Endometrial microvascular endothelial cells (primary cell): ENCODE measurements around the gene ARHGEF11. TPM values are rescaled to one million over a fixed set of nuclear protein-coding genes. Genes with fewer than 3 reads are reported as not detected.
"Not testable (repeated sequence)": the region's sequence is repeated elsewhere in the genome, so short reads cannot be mapped to it uniquely, and the experiment has no call there.

ENCODE experiments used
- in situ Hi-C: cut with HindIII; loops from 2 replicates; pipeline ENCODE4 v1.10.0; 2017; ENCODE audit warnings: low sequenced_read_pairs, low pct_unique_long_range_greater_than_20kb; ENCODE audit errors: inconsistent ontology term
- total RNA-seq: library from RNA; depleted of rRNA; stranded (reverse); fragments of >200 nt; gene quantifications from one replicate; pipeline ENCODE4 v1.2.3, GENCODE V29; 2015; ENCODE audit errors: inconsistent ontology term

ARHGEF11 gene
- total RNA-seq, 1 donor from 2014 or later: 13.2 TPM

DNA sequence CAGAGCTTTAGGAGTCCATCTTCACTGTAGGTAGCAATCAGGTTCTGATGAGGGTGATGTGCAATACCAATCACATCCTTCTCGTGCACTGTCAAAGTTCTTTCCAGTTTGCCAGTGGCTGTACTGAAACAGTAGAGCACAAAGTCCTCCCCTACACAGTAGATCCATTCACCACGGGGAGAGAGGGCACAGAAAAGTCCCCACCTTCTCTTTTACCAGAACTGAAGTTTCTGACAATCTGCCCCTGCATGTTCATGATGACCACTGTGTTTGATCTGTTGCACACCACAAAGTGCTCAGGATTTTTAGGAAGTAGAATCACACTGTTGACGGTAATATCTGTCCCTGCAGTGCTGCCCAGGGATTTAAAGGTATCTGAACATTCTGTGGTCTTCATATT is 13.7 kb upstream of the ARHGEF11 start:
- in situ Hi-C loops: not testable (repeated sequence)

DNA sequence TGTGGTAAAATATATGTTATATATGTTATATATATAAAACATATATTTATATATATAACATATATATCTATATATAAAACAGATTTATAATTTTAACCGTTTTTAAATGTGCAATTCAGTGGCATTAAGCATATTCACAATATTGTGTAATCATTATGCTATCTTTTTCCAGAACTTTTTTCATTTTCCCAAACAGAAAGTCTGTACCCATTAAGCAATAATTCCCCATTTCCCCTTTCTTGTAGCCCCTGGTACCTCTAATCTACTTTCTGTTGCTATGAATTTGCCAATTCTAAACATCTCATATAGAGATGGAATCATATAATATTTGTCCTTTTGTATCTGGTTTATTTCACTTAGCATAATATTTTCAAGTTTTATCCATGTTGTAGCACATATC is 10.7 kb upstream of the ARHGEF11 start:
- in situ Hi-C loops: no loop called here

DNA sequence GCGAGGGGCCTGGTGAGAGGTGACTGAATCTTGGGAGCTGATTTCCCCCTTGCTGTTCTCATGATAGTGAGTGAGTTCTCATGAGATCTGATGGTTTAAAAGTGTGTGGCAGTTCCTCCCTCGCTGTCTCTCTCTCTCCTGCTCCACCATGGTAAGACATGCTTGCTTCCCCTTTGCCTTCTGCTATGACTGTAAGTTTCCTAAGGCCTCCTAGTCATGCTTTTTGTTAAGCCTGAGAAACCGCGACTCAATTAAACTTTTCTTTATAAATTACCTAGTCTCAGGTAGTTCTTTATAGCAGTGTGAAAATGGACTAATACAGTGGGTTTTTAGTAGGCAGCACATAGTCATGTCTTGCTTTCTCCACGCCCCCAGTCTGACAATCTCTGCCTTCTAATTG is 10.2 kb upstream of the ARHGEF11 start:
- in situ Hi-C loops: not testable (repeated sequence)

DNA sequence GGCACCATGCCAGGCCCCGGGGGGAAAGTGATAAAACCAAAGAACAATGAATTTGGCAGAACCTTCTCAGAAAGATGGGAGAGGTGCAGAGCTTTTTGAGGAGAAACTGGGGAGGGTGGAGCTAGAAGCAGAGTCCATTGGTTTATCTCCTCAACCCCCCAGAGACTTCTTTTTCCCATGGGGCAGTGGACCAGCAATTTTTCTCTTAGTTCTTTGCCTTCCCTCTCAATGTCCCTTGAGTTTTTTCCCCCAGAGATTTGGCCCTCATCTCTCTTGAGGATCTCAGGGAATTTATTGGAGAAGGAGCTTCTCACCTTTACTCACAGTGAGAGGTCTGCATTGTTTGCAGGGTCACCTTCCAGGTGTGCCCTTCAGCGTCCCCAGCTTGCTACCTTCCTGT is 5.3 kb upstream of the ARHGEF11 start:
- in situ Hi-C loops: no loop called here

DNA sequence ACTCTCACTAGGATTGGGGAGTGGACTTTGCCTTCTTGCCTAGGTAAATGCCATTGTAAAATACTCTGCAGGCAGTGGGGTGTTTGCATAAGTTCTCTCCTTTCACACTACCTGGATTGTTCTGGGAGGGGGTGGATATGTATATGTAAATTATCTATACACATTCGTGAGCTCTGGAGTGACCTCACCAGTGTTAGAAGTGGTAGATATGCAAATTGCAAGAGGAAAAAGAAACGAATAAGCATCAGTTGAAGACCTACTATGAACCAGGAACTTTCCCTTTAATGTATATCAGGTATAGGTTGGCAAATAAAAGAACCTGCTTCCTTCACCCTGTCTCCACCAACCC is 1.5 kb upstream of the ARHGEF11 start:
- in situ Hi-C loops: no loop called here

DNA sequence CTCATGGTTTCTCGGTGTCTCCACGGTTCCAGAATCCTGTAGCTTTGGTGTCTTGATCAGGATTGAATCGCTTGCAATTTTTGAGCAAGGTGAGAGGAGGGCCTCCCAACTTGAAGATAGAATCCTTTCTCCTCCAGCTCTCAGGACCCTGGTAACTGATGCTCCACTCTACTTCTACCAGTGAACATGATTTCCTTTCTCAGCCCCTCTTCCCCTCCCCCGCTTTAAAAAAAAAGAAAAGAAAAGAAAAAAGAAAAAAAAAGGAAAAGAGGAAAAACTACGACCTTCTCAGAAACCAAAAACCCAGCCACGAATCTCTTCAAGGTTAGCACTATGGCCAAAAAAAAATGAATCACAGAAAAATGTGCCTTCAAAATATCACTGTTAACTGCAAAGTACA is 1.2 kb downstream of the ARHGEF11 start:
- in situ Hi-C loops: no loop called here

DNA sequence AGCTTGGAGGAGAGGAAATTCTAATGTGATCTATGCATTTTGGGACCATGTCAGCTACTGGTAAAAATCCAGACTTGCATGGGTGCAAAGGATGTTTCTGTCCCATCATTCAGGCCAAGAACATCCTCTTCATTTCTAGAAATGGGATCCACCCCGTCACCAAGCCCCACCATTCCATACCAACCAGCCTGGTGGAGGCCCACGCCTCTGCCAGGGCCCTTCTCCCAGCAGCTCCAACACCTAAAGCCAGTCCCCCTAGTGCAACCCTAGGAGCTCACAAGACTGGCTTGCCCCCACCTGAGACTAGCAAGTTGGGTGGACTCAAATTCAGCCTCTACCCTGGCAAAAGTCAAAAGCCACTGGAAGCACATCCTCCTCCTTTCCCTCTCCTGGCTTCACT is 1.9 kb downstream of the ARHGEF11 start:
- in situ Hi-C loops: no loop called here

DNA sequence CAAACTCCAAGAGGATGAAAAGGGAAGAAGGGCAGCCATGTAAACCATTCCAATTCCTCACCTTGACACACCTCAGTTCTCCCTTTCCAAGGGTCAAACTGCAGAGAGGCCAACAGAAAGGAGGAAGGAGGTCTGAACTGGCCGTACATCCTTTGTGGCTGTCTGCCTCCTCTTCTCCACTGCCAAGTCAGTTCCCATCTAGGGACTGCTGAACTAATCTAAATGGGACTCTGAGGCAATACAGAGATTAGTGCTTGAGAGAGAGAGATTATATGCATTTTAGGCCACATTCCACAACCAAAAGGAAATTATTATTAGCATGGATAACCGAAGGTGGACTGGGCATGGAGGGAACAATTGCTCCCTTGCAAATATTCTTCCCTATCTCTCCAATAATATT is 2.7 kb downstream of the ARHGEF11 start:
- in situ Hi-C loops: no loop called here

DNA sequence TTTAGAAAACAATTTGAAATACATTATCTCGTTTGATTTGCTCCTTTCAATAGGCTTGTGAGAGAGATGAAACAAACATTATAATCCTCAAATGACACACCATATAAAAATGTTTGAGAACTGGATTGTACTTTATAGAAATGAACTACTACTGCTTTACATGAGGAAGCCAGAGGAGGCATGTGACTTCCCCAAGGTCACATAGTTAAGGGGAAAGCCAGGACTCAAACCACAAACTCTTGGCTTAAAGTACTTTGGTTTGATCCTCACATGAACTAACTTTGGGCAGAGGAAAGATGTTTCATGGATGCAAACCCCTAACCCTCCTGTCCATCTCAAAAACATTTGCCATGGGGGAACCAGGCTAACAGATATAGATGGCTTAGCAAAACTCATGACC is 4.7 kb downstream of the ARHGEF11 start:
- in situ Hi-C loops: no loop called here

DNA sequence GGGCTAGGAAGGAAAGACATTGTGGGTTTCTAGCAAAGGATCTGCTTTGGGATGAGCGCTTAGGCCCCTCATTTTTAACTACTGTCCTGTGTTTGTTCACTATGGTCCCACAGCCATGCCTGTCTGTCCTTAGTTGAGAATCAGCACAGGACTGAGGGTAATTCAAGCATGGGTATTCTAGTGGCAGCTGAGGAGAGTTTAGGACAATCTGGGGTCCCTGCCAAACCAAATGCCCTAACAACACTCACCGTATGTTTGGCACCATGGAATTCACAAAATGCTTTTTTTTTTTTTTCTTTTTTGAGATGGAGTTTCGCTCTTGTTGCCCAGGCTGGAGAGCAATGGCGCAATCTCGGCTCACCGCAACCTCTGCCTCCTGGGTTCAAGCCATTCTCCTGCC is 10.4 kb downstream of the ARHGEF11 start:
- in situ Hi-C loops: no loop called here

DNA sequence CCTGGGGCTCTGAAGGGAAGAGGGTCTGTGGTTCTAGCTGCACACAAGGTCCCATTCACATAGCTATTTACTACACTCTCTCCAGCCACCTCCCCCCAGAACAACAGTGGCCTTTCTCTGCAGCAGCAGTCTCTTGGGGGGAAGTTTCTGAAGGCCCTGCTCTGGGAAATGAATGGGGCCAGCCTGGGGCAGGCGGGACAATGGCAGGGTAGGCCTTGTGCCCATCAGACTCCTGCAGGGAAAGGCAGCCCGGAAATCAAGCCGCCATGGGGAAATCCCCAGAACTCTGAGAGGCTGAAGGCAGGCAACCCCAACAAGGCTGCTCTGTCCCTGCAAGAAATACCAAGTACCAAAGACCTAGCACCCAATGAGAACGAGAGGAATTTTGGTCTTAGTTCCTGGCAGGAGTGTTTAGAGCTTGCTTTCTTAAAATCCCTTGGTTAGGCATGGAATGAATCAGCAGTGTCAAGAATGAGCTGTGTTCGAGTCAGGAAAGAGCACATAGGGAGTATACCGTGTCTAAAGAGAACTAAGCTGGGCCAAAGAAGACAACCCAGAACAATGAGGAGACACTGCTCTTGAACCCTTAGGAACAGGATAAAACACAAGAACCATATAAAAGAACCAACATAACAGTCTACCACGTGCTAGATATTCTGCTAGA is 11.3 kb downstream of the ARHGEF11 start:
- in situ Hi-C loops: no loop called here

DNA sequence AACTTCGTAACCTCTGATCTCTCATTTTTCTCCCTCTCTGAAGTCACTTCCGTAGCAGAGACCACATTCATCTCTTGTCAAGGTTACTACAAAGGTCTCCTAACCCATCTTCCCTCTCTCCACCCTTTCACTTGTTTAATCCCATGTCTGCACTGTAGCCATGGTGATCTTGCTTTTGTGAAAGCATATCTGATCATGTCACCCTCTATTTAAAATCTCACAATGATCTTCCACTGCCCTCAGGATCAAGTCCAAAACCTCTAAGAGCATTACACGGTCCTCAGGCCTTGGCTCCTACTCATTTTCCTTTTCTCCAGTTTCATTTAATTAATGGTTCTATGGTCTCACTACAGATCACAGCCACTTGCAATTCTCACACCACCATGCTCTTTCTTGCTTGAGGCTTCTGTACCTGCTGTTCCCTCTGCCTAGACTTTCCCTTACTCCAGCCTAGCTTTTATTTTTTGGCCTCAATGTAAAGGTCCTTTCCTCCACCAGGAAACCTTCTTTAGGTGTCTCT is 12.1 kb downstream of the ARHGEF11 start:
- in situ Hi-C loops: no loop called here

DNA sequence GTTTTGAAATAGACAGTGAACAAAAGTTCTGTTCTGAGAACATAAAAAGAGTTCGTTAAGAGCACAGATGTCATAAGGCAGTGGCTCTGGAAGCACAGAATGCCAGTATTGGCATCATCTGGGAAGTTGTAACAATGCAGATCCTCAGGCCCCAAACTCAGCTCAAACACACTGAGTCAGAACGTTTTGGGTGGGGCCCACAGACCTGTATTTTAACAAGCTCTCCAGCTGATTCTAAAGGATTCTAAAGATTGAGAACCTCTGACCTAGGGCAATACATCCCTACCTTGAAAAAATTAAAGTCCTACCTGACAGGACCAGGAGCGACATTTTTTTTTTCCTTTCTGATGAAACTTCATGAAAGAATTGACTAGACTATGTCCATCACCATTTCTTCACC is 13.2 kb downstream of the ARHGEF11 start:
- in situ Hi-C loops: no loop called here

DNA sequence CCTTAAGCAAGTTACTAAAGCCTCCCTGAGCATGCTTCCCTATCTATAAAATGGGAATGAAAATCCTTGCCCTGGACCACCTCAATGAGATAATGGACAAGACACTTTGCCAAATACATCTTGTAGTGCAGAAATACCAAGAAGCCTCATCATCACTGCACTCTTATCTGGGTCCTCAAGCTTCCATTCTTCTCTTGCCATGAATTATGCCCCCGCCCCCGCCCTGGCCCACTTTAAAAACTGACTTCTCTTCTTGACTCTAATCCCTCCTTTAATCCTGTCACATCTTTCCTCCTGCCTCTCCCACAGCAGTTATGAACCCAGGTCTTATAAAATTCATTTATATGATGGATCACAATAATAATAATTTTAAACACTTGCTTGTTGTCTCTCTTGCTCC is 14.8 kb downstream of the ARHGEF11 start:
- in situ Hi-C loops: no loop called here

DNA sequence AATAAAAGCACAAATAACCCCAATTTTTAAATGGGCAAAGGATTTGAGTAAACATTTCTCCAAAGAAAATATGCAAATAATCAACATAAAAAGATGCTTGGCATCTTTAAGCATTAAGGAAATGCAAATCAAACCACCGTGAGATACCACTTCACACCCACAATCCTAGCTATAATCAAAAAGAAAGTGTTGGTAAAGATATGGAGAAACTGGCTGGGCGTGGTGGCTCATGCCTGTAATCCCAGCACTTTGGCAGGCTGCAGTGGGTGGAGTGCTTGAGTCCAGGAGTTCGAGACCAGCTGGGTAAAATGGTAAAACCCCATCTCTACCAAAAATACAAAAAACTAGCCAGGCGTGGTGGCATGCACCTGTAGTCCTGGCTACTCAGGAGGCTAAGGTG is 16.9 kb downstream of the ARHGEF11 start:
- in situ Hi-C loops: no loop called here

DNA sequence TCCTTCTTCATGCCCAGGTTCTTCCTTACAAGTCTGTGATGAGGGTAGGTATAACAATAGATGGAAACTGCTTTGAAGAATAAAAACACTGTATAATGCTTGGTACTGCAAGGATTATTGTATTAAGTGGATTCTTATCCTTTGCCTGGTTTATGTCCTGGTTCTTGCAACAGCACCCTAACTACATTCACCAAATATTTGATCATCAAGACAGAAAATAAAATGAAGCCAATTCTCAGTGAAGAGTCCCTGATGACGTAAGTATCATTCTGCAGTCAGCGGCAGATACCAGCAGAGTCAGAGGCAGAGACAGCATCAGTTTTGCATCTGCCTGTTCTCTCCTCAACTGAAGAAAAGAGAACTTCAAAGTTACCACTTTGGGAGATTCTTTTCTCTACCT is 19.7 kb downstream of the ARHGEF11 start:
- in situ Hi-C loops: no loop called here

DNA sequence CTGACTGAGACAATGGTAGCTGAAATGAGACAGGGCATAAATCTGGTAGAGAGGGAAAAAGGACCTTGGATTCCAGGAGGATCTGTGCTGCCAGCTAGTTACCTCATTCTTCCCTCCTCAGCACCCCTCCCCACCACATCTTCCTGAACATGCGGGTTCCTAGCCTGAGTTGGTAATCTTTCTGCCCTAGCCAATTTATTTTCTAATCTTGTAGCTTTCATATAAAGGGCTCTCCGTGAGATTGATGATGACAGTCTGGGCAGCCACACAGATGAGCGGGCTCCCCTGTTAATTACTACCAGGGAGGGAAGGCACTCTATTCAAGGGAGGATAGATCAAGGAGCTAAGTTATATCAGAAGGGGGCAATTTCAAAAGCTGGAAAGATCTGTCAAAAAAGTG is 20.2 kb downstream of the ARHGEF11 start:
- in situ Hi-C loops: no loop called here

DNA sequence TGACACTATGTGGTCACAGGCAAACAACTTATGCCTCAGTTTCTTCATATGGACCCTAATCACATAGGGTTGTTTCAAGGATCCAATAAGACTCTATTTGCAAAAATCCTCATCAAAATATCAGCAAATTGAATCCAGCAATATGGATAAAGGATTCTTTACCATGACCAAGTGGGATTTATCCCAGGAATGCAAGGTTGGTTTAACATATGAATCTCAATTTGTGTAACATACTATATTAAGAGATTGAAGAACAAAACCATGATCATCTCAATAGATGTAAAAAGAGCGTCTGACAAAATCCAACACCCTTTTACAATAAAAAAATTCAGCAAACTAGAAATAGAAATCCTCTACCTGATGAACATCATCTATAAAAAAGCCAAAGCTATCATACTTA is 23.9 kb downstream of the ARHGEF11 start:
- in situ Hi-C loops: no loop called here

DNA sequence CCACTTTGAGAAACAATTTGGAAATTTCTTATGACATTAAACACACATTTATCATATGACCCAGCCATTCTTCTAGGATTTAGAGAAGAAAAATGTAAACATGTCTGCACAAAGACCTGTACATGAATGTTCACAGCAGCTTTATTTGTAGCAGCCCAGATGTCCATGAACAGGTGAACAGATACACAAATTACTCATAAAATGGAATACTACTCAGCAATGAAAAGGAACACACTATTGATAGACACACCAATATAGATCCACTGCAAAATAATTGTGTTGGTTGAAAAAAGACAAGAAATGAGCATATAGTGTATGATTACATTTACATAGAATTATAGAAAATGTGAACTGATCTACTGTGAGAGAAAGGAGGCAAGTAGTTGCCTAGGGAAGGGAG is 26.1 kb downstream of the ARHGEF11 start:
- in situ Hi-C loops: no loop called here

DNA sequence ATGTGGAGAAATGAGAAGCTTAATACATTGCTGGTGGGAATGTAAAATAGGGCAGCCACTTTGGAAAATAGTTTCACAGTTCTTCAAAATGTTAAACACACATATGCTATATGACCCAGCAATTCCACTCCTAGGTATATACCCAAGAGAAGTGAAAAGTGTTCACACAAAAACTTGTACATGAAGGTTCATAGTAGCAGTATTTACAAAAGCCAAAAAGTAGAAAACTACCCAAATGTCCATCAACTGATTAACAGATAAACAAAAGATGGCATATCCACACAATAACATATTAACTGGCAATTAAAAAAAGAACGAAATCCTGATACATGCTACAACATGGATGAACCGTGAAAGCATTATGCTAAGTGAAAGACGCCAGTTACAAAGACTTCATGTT is 33.7 kb downstream of the ARHGEF11 start:
- in situ Hi-C loops: no loop called here

DNA sequence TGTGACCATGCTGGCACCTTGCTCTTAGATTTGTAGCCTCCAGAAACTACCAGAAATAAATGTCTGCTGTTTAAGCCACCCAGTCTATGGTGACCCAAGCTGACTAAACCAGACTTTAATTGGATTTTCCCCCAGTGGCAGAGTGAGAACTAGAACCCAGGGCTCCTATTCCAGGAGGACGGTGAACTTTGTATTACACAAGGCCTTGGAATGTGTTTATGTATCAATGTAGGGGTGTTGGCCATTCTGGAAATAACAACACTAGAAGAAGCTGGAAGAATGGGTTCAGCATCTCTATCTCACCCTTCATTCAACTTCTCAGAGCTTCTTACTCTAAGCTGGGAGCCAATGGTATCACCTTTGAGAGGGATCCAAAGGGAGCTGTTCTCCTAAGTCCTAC is 37.0 kb downstream of the ARHGEF11 start:
- in situ Hi-C loops: no loop called here
